ENCODE results near the gene NRXN2. TPM values are rescaled to one million over a fixed set of nuclear protein-coding genes. Genes with fewer than 3 reads are reported as not detected.

The NRXN2 gene
- total and polyA plus RNA-seq, 3 experiments from 2014 or later: 0.55 to 0.75 TPM; not detected in 1

DNA sequence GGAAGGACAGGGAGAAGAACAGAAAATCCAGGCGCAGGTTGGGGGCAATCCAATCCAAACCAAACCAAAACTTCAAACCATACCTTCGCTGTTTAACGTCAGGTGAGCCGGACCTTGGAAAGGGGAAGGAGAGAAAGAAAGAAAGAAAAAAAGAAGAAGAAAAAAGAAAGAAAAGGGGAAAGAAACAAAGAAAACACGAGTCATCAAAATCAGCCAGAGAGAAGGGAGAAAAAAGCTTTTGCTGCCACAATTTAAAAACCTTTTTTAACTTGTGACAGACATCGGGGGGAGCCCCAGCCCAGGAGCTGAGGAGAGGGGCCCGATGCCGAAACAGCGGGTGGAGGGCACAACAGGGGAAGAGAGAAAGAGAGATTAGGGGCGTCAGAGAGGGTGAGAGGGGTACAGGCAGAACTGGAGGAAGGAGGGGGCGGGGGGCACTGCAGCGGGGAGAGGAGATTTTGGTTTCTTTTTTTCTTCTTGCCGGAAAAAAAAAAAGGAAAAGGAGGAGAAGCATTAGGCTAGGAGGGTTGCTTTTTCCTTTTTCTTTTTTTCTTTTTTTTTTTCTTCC is 30.1 kb downstream of the NRXN2 start:
- Mint-ChIP-seq H3K9me3 (no peaks in the 10 kb centered on the region), H3K4me1 (peaks cover 9 to 25% (median 22%) of the 10 kb centered on the region in 3 donors), H3K4me3 (no peak overlapping the region), H3K27me3 (peaks cover 30 to 56% of the 10 kb centered on the region in 2 donors), H3K36me3 (peaks cover 0 to 2% (median 0%) of the 10 kb centered on the region in 3 donors), H3K27ac (peak overlapping the region in 1 of 8 donors; percentile 57)
- Histone ChIP-seq H3K4me3 (ENCODE audit: low read length) (no peak overlapping the region), H3K27me3 (ENCODE audit: insufficient read depth, low read length, poor library complexity, severe bottlenecking) (peaks cover 31% of the 10 kb centered on the region), H3K36me3 (ENCODE audit: insufficient read depth, low read length) (no peaks in the 10 kb centered on the region), H3K27ac (ENCODE audit: low read depth, low read length) (no peak overlapping the region), H3K9me3 (ENCODE audit: low read length) (no peaks in the 10 kb centered on the region), H3K4me1 (ENCODE audit: insufficient read depth, low read length) (peaks cover 9% of the 10 kb centered on the region)
- CTCF ChIA-PET: no interaction called here
- POLR2A ChIA-PET: no interaction called here
- no peak for DNase-seq

DNA sequence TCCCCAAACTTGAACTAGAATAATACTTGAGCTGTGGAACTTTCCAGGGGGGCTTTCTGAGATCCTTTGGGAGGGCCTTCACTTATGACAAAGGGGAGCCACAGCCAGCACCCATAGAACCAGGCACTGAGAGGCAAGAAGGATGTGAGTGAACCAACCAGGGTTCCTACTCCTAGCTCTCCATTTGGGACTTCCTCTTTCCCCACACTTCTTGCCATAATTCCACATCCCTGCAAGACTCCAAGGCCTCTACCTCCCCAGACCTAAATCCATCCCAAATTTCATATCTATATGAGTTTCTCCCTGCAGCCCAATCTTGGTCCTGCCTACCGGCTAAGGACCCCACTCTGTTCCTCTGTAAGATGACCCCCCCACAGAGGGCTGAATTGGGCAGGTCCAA is 31.5 kb downstream of the NRXN2 start:
- Histone ChIP-seq H3K27me3 (ENCODE audit: insufficient read depth, low read length, poor library complexity, severe bottlenecking) (peaks cover 29% of the 10 kb centered on the region), H3K4me3 (ENCODE audit: low read length) (no peak overlapping the region), H3K4me1 (ENCODE audit: insufficient read depth, low read length) (peaks cover 9% of the 10 kb centered on the region), H3K9me3 (ENCODE audit: low read length) (no peaks in the 10 kb centered on the region), H3K27ac (ENCODE audit: low read depth, low read length) (no peak overlapping the region), H3K36me3 (ENCODE audit: insufficient read depth, low read length) (no peaks in the 10 kb centered on the region)
- peaks cover 30 to 56% of the 10 kb centered on the region in 2 donors for H3K27me3 Mint-ChIP-seq
- CTCF ChIA-PET: interaction anchor here (0.5 to 1.0 kb wide), 2 partner anchors 77 to 142 kb away, joined by 3 read pairs; no protein-coding TSS in a partner anchor
- peaks cover 9 to 27% (median 24%) of the 10 kb centered on the region in 3 donors for H3K4me1 Mint-ChIP-seq
- POLR2A ChIA-PET: no interaction called here
- no peak overlapping the region for H3K27ac Mint-ChIP-seq
- DNase-seq: no peak
- H3K36me3 Mint-ChIP-seq: peaks cover 0 to 2% (median 0%) of the 10 kb centered on the region in 3 donors
- no peak overlapping the region for H3K4me3 Mint-ChIP-seq
- H3K9me3 Mint-ChIP-seq: no peaks in the 10 kb centered on the region

DNA sequence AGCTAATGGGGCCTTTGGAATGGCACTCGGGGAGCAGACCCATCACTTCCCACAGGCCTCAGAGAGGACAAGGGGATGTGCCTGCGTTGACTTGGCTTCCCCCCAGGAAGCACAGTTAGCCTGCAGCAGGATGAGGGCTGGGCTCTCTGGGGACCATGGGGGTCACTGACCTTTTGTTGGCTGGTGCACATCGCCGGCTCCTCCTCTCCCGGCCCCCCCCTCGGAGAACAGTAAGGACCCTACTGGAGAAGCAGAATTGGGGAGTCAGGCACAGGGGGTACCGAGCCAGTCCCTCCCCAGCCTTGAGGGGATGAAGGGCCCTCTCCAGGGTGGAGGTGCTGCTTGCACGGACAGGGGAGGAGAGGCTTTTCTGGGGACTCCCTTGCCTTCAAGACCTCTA is 32.8 kb downstream of the NRXN2 start:
- peaks cover 9 to 27% (median 24%) of the 10 kb centered on the region in 3 donors for H3K4me1 Mint-ChIP-seq
- H3K27ac Mint-ChIP-seq: peak overlapping the region in 1 of 8 donors; percentile 33
- H3K4me3 ChIP-seq (ENCODE audit: low read length): no peak overlapping the region
- H3K27me3 Mint-ChIP-seq: peaks cover 26 to 46% of the 10 kb centered on the region in 2 donors
- no peaks in the 10 kb centered on the region for H3K9me3 ChIP-seq (ENCODE audit: low read length)
- H3K36me3 Mint-ChIP-seq: no peaks in the 10 kb centered on the region
- ChIA-PET CTCF (interaction anchor here (2.1 kb wide), 1 partner anchor 52 kb away, joined by 21 read pairs; no protein-coding TSS in a partner anchor), POLR2A (no interaction called here)
- no peak for DNase-seq
- H3K4me1 ChIP-seq (ENCODE audit: insufficient read depth, low read length): peaks cover 9% of the 10 kb centered on the region
- H3K4me3 Mint-ChIP-seq: no peak overlapping the region
- peaks cover 25% of the 10 kb centered on the region for H3K27me3 ChIP-seq (ENCODE audit: insufficient read depth, low read length, poor library complexity, severe bottlenecking)
- no peaks in the 10 kb centered on the region for H3K9me3 Mint-ChIP-seq
- H3K36me3 ChIP-seq (ENCODE audit: insufficient read depth, low read length): no peaks in the 10 kb centered on the region
- H3K27ac ChIP-seq (ENCODE audit: low read depth, low read length): no peak overlapping the region

DNA sequence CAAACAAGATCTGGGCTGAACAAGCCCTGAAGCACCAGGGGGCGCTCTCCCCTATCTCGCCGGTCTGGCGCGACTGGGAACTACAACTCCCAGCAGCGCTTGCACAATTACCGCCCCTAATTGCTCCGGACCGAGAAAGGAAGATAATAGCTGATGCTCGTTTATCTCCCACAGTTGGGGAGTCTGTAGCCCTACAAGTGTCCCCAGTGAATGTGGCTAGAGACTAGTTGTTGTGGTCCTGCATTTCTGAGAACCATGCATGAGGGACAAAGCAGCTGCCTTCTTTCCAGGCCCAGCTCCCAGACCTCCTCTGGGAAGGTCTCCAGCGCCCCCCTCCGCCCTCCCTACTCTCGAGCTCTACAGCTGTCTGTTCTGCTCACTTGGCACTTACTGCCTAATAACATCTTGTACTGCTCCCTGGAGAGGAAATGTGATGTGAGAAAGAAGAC is 34.4 kb downstream of the NRXN2 start:
- ChIA-PET CTCF (interaction anchor here (0.6 to 2.3 kb wide), 29 partner anchors 9 to 433 kb away, joined by 3 to 28 read pairs (median 4); partner anchors contain the start of genes FAU, MRPL49, NRXN2 and PRDX5), POLR2A (interaction anchor here (0.6 to 1.4 kb wide), 4 partner anchors 34 to 84 kb away, joined by 3 to 5 read pairs (median 3); partner anchors contain the start of gene NRXN2)
- Mint-ChIP-seq H3K4me1 (peaks cover 9 to 27% (median 24%) of the 10 kb centered on the region in 3 donors), H3K36me3 (no peaks in the 10 kb centered on the region), H3K4me3 (peak overlapping the region in 6 of 7 donors; percentile 55 to 82 (median 66)), H3K9me3 (no peaks in the 10 kb centered on the region), H3K27ac (peak overlapping the region in 6 of 8 donors; percentile 1 to 81 (median 27)), H3K27me3 (peaks cover 23 to 29% of the 10 kb centered on the region in 2 donors)
- Histone ChIP-seq H3K27ac (ENCODE audit: low read depth, low read length) (no peak overlapping the region), H3K4me3 (ENCODE audit: low read length) (peak overlapping the region; percentile 39), H3K9me3 (ENCODE audit: low read length) (no peaks in the 10 kb centered on the region), H3K36me3 (ENCODE audit: insufficient read depth, low read length) (no peaks in the 10 kb centered on the region), H3K27me3 (ENCODE audit: insufficient read depth, low read length, poor library complexity, severe bottlenecking) (peaks cover 17% of the 10 kb centered on the region), H3K4me1 (ENCODE audit: insufficient read depth, low read length) (peaks cover 9% of the 10 kb centered on the region)
- peak; percentile 83 to 92 (median 87) for DNase-seq

DNA sequence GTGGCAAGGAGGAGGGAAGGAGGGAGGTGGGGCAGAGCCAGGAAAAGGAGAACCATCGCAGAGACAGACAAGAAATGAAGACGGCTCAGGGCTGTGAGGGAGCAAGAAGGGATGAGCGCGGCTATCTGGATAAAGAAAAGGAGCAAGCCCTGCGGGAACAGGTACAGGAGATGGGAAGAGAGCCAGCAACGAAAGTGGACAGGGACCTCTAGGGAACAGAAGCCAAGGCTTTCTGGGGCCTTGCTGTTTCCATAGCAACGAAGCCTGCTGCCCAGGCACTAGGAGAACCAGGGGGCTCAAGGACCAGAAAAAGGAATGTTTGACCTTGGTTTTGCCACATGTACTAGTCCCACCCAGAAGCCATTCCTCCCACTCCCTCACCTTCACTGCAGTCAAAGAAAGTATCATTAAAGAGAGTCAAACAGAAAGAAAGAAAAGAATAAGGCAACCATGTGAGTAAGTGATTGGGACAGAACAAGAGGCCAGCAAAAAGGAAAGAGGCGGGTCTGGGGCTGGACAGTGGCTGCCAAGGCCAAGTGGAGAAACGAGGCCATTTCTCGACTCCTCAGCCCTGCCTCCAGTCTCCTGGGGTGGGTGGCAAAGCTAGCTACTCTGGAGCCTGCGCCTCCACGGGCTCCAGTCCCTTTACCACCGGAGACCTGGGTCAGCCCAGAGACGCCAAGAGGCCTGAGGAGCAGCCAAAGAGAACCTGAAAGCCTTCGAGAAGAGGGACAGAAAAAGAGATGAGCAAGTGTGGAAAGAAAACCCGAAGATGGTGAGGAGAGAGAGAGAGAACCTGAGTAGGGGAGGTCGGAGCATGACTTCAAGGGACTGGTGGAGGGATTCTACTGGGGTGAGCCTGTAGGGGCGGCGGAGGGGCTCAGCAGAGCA is 35.1 kb downstream of the NRXN2 start:
- Mint-ChIP-seq H3K9me3 (no peaks in the 10 kb centered on the region), H3K4me3 (peak overlapping the region in 4 of 7 donors; percentile 33 to 82 (median 66))

DNA sequence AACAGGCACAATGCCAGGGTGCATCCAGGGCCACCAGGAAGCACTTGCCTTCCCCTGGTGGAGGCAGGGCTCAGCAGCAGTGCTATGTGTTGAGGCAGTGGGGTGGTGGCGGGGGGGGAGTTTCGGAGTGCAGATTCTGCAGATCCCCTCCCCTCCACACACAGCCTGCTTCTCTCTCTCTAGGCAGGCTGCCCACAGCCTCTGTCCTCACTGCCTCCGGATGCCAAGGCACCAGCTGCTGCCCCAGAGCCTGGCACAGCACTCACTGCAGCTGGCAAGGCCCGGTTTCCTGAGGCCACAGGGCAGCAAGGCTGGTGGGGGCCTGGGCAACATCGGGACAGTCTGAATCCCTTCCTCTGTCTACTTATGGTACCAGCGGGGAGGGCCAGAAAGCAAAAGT is 35.8 kb downstream of the NRXN2 start:
- Mint-ChIP-seq H3K4me3 (no peak overlapping the region), H3K36me3 (no peaks in the 10 kb centered on the region), H3K27ac (no peak overlapping the region), H3K27me3 (peaks cover 14 to 16% of the 10 kb centered on the region in 2 donors), H3K9me3 (no peaks in the 10 kb centered on the region), H3K4me1 (peaks cover 4 to 19% (median 17%) of the 10 kb centered on the region in 3 donors)
- no peak overlapping the region for H3K4me3 ChIP-seq (ENCODE audit: low read length)
- H3K27me3 ChIP-seq (ENCODE audit: insufficient read depth, low read length, poor library complexity, severe bottlenecking): peaks cover 11% of the 10 kb centered on the region
- POLR2A ChIA-PET: no interaction called here
- peaks cover 9% of the 10 kb centered on the region for H3K4me1 ChIP-seq (ENCODE audit: insufficient read depth, low read length)
- no peak for DNase-seq
- H3K27ac ChIP-seq (ENCODE audit: low read depth, low read length): no peak overlapping the region
- H3K36me3 ChIP-seq (ENCODE audit: insufficient read depth, low read length): no peaks in the 10 kb centered on the region
- H3K9me3 ChIP-seq (ENCODE audit: low read length): no peaks in the 10 kb centered on the region
- CTCF ChIA-PET: no interaction called here

More for the DNA sequence above, 35.1 kb downstream of the NRXN2 start:
- Histone ChIP-seq H3K9me3 (ENCODE audit: low read length) (no peaks in the 10 kb centered on the region), H3K27me3 (ENCODE audit: insufficient read depth, low read length, poor library complexity, severe bottlenecking) (peaks cover 12% of the 10 kb centered on the region), H3K36me3 (ENCODE audit: insufficient read depth, low read length) (no peaks in the 10 kb centered on the region), H3K27ac (ENCODE audit: low read depth, low read length) (no peak overlapping the region), H3K4me3 (ENCODE audit: low read length) (no peak overlapping the region), H3K4me1 (ENCODE audit: insufficient read depth, low read length) (peaks cover 9% of the 10 kb centered on the region)
- Mint-ChIP-seq H3K27ac (peak overlapping the region in 4 of 8 donors; percentile 1 to 41 (median 27)), H3K4me1 (peaks cover 9 to 25% (median 23%) of the 10 kb centered on the region in 3 donors), H3K36me3 (no peaks in the 10 kb centered on the region), H3K27me3 (peaks cover 17 to 23% of the 10 kb centered on the region in 2 donors)
- ChIA-PET CTCF (interaction anchor here (0.7 to 2.3 kb wide), 22 partner anchors 9 to 434 kb away, joined by 3 to 28 read pairs (median 5); partner anchors contain the start of genes FAU, MRPL49, NRXN2 and PRDX5), POLR2A (interaction anchor here (1.0 to 1.4 kb wide), 2 partner anchors 35 to 55 kb away, joined by 3 to 5 read pairs; partner anchors contain the start of gene NRXN2)
- no peak for DNase-seq

DNA sequence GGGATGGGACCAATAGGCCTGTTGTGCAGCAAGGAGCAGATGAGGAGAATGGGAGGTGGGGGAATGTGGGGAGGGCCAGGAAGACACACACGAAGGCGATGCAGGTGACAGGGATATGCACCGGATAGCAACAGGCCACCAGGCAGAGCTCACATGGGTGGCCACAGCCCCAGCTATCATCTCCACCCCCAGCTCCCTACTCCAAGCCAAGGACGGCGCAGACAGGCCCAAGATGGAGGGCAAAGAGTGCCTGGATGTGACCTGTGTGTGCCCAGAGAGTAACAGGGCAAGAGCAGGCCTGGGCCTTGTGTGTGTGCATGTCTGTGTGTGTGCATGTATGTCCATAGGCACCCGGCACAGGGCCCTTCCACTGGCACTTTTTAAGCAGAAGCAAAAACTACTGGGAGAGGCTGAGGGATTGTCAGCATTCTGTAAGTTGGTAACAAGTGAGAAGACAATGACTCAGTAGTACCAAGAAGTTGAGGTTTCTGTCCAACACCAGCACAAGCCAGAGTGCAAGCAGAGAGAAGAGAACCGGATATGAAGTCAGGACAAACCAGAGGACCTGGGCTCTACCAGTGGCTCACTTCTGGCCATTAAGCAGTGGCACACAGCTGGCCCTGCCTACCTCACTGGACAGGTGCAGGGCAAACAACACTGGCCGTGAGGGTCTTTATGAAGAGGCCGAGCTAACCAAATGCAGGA is 36.4 kb downstream of the NRXN2 start:
- no peaks in the 10 kb centered on the region for H3K9me3 ChIP-seq (ENCODE audit: low read length)
- H3K27me3 ChIP-seq (ENCODE audit: insufficient read depth, low read length, poor library complexity, severe bottlenecking): peaks cover 5% of the 10 kb centered on the region
- ChIA-PET CTCF (no interaction called here), POLR2A (no interaction called here)
- DNase-seq: no peak
- no peaks in the 10 kb centered on the region for H3K9me3 Mint-ChIP-seq
- no peak overlapping the region for H3K27ac Mint-ChIP-seq
- H3K27me3 Mint-ChIP-seq: peaks cover 10% of the 10 kb centered on the region in 2 donors
- peaks cover 4 to 17% (median 16%) of the 10 kb centered on the region in 3 donors for H3K4me1 Mint-ChIP-seq
- H3K4me3 ChIP-seq (ENCODE audit: low read length): no peak overlapping the region
- no peaks in the 10 kb centered on the region for H3K36me3 ChIP-seq (ENCODE audit: insufficient read depth, low read length)
- H3K36me3 Mint-ChIP-seq: no peaks in the 10 kb centered on the region
- peaks cover 9% of the 10 kb centered on the region for H3K4me1 ChIP-seq (ENCODE audit: insufficient read depth, low read length)
- no peak overlapping the region for H3K27ac ChIP-seq (ENCODE audit: low read depth, low read length)
- H3K4me3 Mint-ChIP-seq: no peak overlapping the region
